Stimulated activated CD4-positive, alpha-beta T cell treated with anti-CD3 and anti-CD28 coated beads, Interleukin-2, amount 100 ng/mL, for 48 hours (primary cell): Measurements from ENCODE around the gene IGSF21.

Source experiments
- DNase-seq, 2 donors: peaks; one replicate each; pipeline ENCODE4 v3.0.0-alpha.2; 2020

IGSF21 gene

DNA sequence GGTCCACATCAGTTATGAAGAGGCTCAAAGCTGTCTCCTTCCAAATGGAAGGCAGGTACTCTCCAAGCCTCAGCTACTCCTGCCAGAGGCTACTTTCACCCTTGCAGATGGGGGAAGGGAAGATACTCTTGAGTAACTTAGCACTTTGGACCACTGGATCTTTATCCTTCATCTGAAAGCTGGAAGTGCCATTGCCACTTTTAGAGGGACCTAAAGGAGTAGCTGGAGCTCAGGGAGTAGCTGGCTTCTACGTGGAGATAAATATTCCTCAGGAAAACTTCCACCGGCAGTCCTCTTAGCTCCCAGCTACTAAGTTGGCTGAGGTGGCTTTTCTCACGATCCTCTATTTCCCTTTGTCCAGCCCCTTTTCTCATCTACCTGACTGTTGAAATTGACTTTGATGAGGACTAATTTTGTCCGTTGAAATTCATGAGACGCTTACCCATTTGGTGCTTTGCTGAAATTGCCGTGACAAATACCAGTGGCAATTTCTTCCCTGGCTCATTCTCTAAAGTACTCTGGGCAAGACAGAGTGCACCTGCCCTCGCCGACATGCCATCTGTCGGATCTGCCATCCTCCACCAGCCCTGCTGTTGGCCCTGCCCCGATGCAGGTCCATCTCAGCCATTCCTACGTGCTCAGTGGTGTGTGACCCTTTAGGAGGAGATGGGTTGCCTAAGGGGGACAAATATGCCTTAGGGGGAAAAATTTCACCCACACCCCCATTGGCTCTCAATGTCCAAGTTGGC lies 13.6 kb downstream of the IGSF21 start:
- DNase-seq = no peak

- DNase-seq = no peak
These were observed 15.9 kb downstream of the IGSF21 start for GRCh38 chr1:18123467-18123992.

DNA sequence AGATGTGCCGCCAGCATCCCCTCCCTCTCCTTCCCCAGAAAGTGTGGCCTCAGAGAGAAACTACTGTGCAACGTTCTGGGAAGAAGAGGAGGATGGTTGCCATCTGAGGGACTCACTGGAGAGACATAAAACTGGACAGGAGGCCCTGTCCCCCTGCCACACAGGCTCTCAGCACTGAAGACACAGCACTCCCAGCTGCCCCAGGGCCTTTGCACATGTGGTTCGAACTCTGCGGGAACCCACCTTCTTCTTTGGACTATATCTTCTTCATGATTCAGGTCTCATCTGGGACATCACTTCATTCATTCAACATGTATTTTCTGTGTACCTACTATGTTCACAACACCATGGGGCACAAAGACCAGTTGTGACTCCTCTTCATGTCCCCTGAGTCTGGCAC lies 17.4 kb downstream of the IGSF21 start:
- DNase-seq = no peak

- no peak for DNase-seq
These were observed 19.0 kb downstream of the IGSF21 start for GRCh38 chr1:18126616-18127015.

- DNase-seq = no peak
These were observed 20.7 kb downstream of the IGSF21 start for GRCh38 chr1:18128298-18128697.

DNA sequence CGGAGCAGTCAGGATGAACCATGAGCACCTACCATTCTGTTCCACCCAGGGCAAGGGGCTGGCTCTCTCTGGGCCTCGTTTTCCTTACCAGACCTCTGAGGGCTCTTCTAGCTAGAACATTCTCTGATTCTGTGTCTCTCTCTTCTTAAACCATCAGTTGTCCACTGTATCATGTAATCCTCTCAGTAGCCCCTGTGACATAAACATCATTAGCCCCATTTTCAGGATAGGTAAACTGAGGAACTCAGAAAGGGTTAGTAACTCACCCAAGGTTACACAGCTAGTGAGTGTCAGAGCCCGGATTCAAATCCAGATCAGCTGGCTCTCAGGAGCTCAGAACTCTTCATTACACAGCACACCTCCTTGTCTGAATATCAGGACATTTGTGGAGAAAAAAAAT lies 22.8 kb downstream of the IGSF21 start:
- no peak for DNase-seq

DNA sequence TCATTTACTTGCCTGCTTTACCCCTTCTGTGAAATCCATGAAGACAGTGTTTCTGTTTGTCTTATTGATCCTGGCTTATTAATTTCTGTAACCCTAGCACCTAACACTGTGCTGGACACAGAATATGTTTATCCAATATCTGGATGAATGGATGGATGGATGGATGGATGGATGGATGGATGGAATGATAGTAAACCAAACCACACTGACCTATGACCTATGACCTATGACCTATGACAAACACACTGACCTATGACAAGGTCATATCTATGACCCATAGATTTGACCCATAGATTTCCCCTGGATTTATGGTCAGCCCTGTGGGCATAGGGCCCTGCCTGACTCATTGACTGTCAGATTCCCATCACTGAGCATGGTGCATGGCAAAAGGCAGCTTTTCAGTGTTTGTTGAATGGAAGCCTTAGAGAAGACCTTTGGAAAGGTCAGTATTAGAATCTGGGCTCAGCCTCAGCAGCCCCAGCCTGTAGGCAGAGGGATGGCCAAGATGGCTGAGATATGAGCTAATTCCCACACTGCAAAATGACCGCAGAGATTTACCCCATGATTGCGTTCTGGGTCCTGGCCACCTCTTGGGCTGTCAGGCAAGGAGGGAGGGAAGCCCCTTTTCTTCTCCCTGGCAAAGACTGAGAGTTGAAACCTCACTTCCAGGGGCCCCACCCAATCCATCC lies 24.6 kb downstream of the IGSF21 start:
- DNase-seq = no peak

GRCh38 chr1:18132711-18133541 lies 25.3 kb downstream of the IGSF21 start:
- no peak for DNase-seq

DNA sequence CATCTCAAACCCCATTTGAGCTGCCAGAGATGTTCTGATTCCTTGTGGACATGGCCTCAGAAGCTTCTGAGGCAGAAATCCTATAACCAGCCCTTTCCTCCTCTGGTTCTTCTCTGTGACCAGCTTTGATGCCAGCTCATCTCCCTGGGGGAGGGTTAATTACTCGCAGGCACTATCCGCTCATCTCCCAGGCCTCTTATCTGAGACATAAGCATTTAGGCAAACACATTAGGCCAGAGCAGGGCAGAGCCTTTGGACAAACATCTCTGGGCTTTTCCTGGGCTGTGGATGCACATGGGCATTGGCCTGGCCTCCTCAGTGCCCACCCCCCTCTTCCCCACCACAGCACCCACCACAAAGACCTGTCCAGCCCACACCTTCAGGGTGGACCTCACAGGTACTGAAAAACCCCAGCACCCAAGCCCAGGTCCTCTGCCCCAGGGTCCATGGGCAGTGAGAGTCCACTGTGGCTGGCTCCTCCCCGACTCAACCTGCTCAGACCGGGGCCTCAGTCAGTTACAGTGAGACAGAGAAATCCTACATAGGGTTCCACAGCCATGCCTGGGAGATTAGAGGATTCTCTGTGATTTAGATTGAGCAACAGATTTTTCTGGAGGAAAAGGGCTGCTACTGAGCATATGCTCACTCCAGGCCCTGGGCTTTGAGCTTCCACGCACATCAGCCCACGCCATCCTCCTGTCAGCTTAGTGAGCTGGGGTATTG lies 26.9 kb downstream of the IGSF21 start:
- no peak for DNase-seq

GRCh38 chr1:18137759-18138345 lies 30.3 kb downstream of the IGSF21 start:
- no peak for DNase-seq

- DNase-seq = no peak
These were observed 31.8 kb downstream of the IGSF21 start for GRCh38 chr1:18139198-18139981.

GRCh38 chr1:18140411-18140810 lies 32.8 kb downstream of the IGSF21 start:
- no peak for DNase-seq

- no peak for DNase-seq
These were observed 34.1 kb downstream of the IGSF21 start for GRCh38 chr1:18141661-18142060.

DNA sequence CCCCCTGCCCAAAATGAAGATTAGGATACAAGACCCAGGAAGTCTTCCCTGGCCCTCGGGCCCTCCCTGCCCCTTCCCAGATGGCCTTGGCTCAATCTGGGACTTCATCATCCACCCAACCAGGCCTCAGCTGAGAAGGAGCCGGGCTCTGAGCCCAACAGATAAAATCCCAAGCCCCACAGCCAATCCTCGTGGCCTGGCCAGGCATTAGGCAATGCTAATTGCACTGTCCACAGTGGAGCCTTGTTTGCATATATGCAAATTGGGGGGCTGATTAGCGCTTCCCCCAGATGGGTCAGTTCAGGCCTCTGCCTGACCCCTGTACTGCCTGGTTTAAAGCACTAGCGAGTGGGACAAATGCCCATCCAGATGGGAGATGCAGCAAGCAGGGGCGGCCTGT lies 34.9 kb downstream of the IGSF21 start:
- DNase-seq = no peak

- no peak for DNase-seq
These were observed 35.4 kb downstream of the IGSF21 start for GRCh38 chr1:18142969-18143368.

- DNase-seq = no peak
These were observed 36.5 kb downstream of the IGSF21 start for GRCh38 chr1:18144062-18144461.

GRCh38 chr1:18144916-18145647 lies 37.5 kb downstream of the IGSF21 start:
- no peak for DNase-seq

GRCh38 chr1:18145851-18146618 lies 38.4 kb downstream of the IGSF21 start:
- DNase-seq = no peak

DNA sequence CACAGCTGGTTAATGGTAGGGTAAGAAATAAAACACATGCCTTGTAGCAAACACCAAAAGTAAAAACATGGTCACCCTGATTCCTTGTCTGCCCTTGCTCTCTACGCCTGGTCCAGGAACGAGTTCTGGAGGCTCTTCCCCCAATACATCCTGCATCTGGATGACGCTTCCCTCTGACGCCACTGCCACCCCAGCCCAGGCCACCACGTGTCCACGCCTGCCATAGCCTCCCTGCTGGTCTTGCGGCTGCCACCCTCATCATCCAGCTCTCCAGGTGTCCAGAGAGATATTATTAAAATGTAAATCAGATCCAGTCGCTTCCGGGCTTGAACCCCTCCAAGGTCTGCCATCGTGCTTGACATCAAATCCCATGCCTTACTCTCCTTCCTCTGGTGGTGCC lies 39.3 kb downstream of the IGSF21 start:
- no peak for DNase-seq

- no peak for DNase-seq
These were observed 40.1 kb downstream of the IGSF21 start for GRCh38 chr1:18147672-18148071.
